Fibroblast of lung (primary cell): ENCODE measurements around the gene ADGRF3. TPM values are rescaled to one million over a fixed set of nuclear protein-coding genes. Genes with fewer than 3 reads are reported as not detected.
"Not testable (repeated sequence)": the region's sequence is repeated elsewhere in the genome, so short reads cannot be mapped to it uniquely, and the experiment has no call there.

Experiments used
- DNase-seq, 2 donors: peaks; one replicate each; pipeline versions ENCODE4 v3.0.0 to v3.0.0-alpha.2; 2010; ENCODE audit warnings: low read depth in 2 of 2
- H2AFZ ChIP-seq: 2 replicates; pipeline ENCODE4 v1.5.1; 2012; ENCODE audit warnings: low read length, control low read depth, inconsistent platforms
- H3K27ac ChIP-seq: 2 replicates; pipeline ENCODE4 v1.5.1; 2011; ENCODE audit warnings: low read length, control low read depth; ENCODE audit not compliant: insufficient read depth
- H3K27me3 ChIP-seq: 2 replicates; pipeline ENCODE4 v1.5.1; 2011; ENCODE audit warnings: mild to moderate bottlenecking, low read length; ENCODE audit not compliant: control insufficient read depth, insufficient read depth
- H3K36me3 ChIP-seq: 2 replicates; pipeline ENCODE4 v1.5.1; 2011; ENCODE audit warnings: low read length; ENCODE audit not compliant: control insufficient read depth, insufficient read depth
- H3K4me1 ChIP-seq: 2 replicates; pipeline ENCODE4 v1.5.1; 2011; ENCODE audit warnings: low read length; ENCODE audit not compliant: control insufficient read depth, insufficient read depth; ENCODE audit errors: extremely low read depth
- H3K4me2 ChIP-seq: 2 replicates; pipeline ENCODE4 v1.5.1; 2011; ENCODE audit warnings: low read length, control low read depth; ENCODE audit not compliant: insufficient read depth; ENCODE audit errors: extremely low read depth
- H3K4me3 ChIP-seq, 4 experiments: fragments of 200-600 bp in 1 of 4; sonication (generic) in 1 of 4; replicated peaks in 1 of 4; 2 replicates each; pipeline ENCODE4 v1.5.1; 2011 to 2016; ENCODE audit warnings: low read length in 4 of 4, low read depth in 3 of 4, mild to moderate bottlenecking in 3 of 4, control low read depth in 2 of 4, inconsistent platforms in 1 of 4, mixed read lengths in 1 of 4; ENCODE audit not compliant: insufficient read depth in 1 of 4; ENCODE audit errors: control extremely low read depth in 1 of 4
- H3K79me2 ChIP-seq: 2 replicates; pipeline ENCODE4 v1.5.1; 2012; ENCODE audit warnings: mild to moderate bottlenecking, low read length, inconsistent platforms; ENCODE audit not compliant: control insufficient read depth, insufficient read depth
- H3K9ac ChIP-seq: 2 replicates; pipeline ENCODE4 v1.5.1; 2011; ENCODE audit warnings: mild to moderate bottlenecking, low read length, control low read depth; ENCODE audit not compliant: insufficient read depth
- H3K9me3 ChIP-seq: 2 replicates; pipeline ENCODE4 v1.5.1; 2012; ENCODE audit warnings: low read depth, low read length; ENCODE audit not compliant: control insufficient read depth, insufficient read depth
- H4K20me1 ChIP-seq: 2 replicates; pipeline ENCODE4 v1.5.1; 2011; ENCODE audit warnings: low read length; ENCODE audit not compliant: control insufficient read depth, insufficient read depth; ENCODE audit errors: extremely low read depth
- EZH2 ChIP-seq: IDR thresholded peaks from 2 replicates; pipeline ENCODE4 v1.5.1; 2012; ENCODE audit warnings: low read length, control low read depth, mild to moderate bottlenecking; ENCODE audit errors: missing control alignments
- polyA plus RNA-seq, 2 donors: library from polyadenylated mRNA; depleted of rRNA in 1 of 2; stranded (reverse) in 1 of 2; unstranded in 1 of 2; fragments of >200 nt; gene quantifications; 2 replicates each; pipeline ENCODE4 v1.2.1, GENCODE V29; 2011 to 2012; ENCODE audit warnings: missing spikeins in 1 of 2
- total RNA-seq: library from RNA; depleted of rRNA; stranded (reverse); fragments of >200 nt; gene quantifications from 2 replicates; pipeline ENCODE4 v1.2.1, GENCODE V29; 2014
- TF ChIP-seq, protein P1 (sequence below), 2 donors: IDR thresholded peaks in 1 of 2; conservative IDR thresholded peaks in 1 of 2; 1 replicate in 1 of 2; 2 replicates in 1 of 2; pipeline ENCODE4 v1.5.1; 2011 to 2012; ENCODE audit warnings: low read length in 2 of 2, control low read depth in 1 of 2, inconsistent platforms in 1 of 2, low read depth in 1 of 2, mild to moderate bottlenecking in 1 of 2

The ADGRF3 gene
- total and polyA plus RNA-seq, 2 donors (not counting 1 experiment from before 2014, with no cell fraction given): under 0.01 to 0.06 TPM

DNA sequence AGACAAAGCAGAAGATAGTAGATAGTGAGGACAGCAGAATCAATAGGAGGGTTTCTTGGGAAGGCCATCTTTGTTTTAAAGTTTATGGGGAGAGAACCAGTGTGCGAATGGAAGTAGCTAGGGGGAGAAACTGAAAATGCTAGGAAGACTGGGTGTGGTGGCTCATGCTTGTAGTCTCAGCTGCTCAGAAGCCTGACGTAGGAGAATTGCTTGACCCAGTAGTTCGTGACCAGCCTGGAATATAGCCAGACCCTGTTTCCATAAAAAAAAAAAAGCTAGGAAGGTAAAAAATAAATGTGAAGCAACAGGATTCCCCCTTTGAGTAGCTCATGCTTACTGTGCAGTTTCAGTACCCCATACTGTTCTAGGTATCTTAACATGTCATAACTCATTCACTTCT lies 36.0 kb upstream of the ADGRF3 start:
- no peak for TF ChIP-seq EZH2
- TF ChIP-seq, protein P1, sequence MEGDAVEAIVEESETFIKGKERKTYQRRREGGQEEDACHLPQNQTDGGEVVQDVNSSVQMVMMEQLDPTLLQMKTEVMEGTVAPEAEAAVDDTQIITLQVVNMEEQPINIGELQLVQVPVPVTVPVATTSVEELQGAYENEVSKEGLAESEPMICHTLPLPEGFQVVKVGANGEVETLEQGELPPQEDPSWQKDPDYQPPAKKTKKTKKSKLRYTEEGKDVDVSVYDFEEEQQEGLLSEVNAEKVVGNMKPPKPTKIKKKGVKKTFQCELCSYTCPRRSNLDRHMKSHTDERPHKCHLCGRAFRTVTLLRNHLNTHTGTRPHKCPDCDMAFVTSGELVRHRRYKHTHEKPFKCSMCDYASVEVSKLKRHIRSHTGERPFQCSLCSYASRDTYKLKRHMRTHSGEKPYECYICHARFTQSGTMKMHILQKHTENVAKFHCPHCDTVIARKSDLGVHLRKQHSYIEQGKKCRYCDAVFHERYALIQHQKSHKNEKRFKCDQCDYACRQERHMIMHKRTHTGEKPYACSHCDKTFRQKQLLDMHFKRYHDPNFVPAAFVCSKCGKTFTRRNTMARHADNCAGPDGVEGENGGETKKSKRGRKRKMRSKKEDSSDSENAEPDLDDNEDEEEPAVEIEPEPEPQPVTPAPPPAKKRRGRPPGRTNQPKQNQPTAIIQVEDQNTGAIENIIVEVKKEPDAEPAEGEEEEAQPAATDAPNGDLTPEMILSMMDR (conservative IDR thresholded peaks at IDR 0.05 in 1 of 2, IDR thresholded peaks at IDR 0.05 in 1 of 2; ENCODE audit: low read depth in 1 of 2, low read length in 2 of 2): no peak
- Histone ChIP-seq H3K27ac (no peak overlapping the region), H3K27me3 (no peaks in the 10 kb centered on the region), H3K79me2 (no peaks in the 10 kb centered on the region), H3K9me3 (no peaks in the 10 kb centered on the region), H3K4me3 (no peak overlapping the region), H3K4me2 (no peak overlapping the region), H3K9ac (no peak overlapping the region), H3K4me1 (no peaks in the 10 kb centered on the region), H4K20me1 (no peaks in the 10 kb centered on the region), H2AFZ (no peak overlapping the region), H3K36me3 (no peaks in the 10 kb centered on the region)
- DNase-seq: no peak

DNA sequence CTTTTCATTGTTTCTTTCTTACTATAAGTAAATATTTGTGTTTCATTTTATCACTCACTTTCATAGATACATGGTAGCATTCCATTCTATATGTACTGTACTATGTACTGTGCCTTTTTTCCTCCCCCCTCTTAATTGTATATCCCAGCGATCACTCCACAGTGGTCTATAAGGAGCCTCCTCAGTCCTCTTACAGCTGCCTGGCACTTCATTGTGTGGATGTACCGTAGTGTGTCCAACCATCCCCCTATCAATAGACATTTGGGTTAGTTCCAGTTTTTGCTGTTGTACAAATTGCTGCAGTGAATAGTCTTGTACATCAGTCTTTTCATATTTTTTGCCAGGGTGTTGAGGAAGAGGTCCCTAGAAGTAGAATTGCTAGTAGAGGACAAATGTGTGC lies 33.7 kb upstream of the ADGRF3 start:
- Histone ChIP-seq H3K36me3 (no peaks in the 10 kb centered on the region), H3K9ac (no peak overlapping the region), H3K79me2 (no peaks in the 10 kb centered on the region), H3K4me2 (no peak overlapping the region), H3K27ac (no peak overlapping the region), H4K20me1 (no peaks in the 10 kb centered on the region), H3K4me1 (no peaks in the 10 kb centered on the region), H3K27me3 (no peaks in the 10 kb centered on the region), H3K9me3 (no peaks in the 10 kb centered on the region), H3K4me3 (no peak overlapping the region), H2AFZ (no peak overlapping the region)
- TF ChIP-seq EZH2: no peak
- TF ChIP-seq, protein P1 (conservative IDR thresholded peaks at IDR 0.05 in 1 of 2, IDR thresholded peaks at IDR 0.05 in 1 of 2; ENCODE audit: low read depth in 1 of 2, low read length in 2 of 2): no peak
- no peak for DNase-seq

DNA sequence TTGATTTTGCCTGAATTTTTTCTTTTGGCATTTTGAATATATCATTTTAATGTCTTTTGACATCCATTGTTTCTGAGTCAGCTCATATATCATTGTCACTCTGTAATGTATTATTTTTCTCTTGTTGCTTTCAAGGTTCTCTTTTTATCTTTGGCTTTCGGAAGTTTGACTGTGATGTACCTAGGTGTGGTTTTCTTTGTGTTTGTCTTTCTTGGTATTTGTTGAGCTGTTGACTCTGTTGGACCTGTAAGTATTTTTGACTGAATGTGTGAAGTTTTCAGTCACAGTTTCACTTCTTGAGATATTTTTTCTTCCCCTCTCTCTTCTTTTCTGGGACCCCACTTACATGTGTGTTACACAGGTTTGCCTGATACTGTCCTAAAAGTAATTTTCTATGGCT lies 30.2 kb upstream of the ADGRF3 start:
- Histone ChIP-seq H3K27ac (no peak overlapping the region), H3K9ac (no peak overlapping the region), H3K9me3 (no peaks in the 10 kb centered on the region), H3K27me3 (no peaks in the 10 kb centered on the region), H2AFZ (no peak overlapping the region), H3K4me2 (no peak overlapping the region), H4K20me1 (no peaks in the 10 kb centered on the region), H3K4me3 (no peak overlapping the region), H3K36me3 (no peaks in the 10 kb centered on the region), H3K79me2 (no peaks in the 10 kb centered on the region), H3K4me1 (no peaks in the 10 kb centered on the region)
- DNase-seq: no peak
- TF ChIP-seq, protein P1 (conservative IDR thresholded peaks at IDR 0.05 in 1 of 2, IDR thresholded peaks at IDR 0.05 in 1 of 2; ENCODE audit: low read depth in 1 of 2, low read length in 2 of 2): no peak
- no peak for TF ChIP-seq EZH2

DNA sequence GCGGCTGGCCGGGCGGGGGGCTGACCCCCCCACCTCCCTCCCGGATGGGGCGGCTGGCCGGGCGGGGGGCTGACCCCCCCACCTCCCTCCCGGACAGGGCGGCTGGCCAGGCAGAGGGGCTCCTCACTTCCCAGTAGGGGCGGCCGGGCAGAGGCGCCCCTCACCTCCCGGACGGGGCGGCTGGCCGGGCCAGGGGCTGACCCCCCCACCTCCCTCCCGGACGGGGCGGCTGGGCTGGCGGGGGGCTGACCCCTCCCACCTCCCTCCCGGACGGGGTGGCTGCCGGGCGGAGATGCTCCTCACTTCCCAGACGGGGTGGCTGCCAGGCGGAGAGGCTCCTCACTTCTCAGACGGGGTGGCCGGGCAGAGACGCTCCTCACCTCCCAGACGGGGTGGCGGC lies 24.3 kb upstream of the ADGRF3 start:
- H3K4me3 ChIP-seq, H3K4me2 ChIP-seq: not testable (repeated sequence)

DNA sequence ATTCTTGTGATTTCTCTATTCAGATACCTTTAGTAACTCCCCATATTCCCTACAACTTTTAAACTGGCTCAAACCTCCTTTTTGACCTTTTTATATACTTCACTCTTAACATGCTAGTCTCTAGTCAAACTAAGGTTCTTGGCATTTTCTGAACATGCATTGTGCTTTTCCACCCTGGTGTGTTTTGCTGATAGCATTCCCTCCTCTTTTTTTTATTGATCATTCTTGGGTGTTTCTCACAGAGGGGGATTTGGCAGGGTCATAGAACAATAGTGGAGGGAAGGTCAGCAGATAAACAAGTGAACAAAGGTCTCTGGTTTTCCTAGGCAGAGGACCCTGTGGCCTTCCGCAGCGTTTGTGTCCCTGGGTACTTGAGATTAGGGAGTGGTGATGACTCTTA lies 23.1 kb upstream of the ADGRF3 start:
- not testable (repeated sequence) for H3K4me3 ChIP-seq, H3K9ac ChIP-seq, H3K79me2 ChIP-seq, H4K20me1 ChIP-seq, H3K36me3 ChIP-seq, H3K27ac ChIP-seq, H2AFZ ChIP-seq, H3K4me1 ChIP-seq, H3K4me2 ChIP-seq, DNase-seq, H3K9me3 ChIP-seq, H3K27me3 ChIP-seq

More for the DNA sequence above, 24.3 kb upstream of the ADGRF3 start:
- not testable (repeated sequence) for H2AFZ ChIP-seq, H4K20me1 ChIP-seq, DNase-seq, H3K79me2 ChIP-seq, H3K27ac ChIP-seq, H3K9me3 ChIP-seq, H3K4me1 ChIP-seq, H3K9ac ChIP-seq, H3K36me3 ChIP-seq, H3K27me3 ChIP-seq
